ENCODE results near the gene CDIP1. TPM values are rescaled to one million over a fixed set of nuclear protein-coding genes. Genes with fewer than 3 reads are reported as not detected.

Gene CDIP1
- total and polyA plus RNA-seq, 2 of the 8 experiments (the other 6 are each of a cell fraction or from before 2014, with no cell fraction given): 56.6 to 76.3 TPM

- H3K4me1 ChIP-seq (replicated peaks in 1 of 4; ENCODE audit: control insufficient read depth in 3 of 4, insufficient read depth in 4 of 4, low read length in 3 of 4): peaks cover 0 to 5% (median 2%) of the 10 kb centered on the region in 4 experiments; a peak in 6 of 7 replicates
- no peak overlapping the region for H2AK5ac ChIP-seq (ENCODE audit: low read depth, low read length)
- no peak overlapping the region for H2BK15ac ChIP-seq (ENCODE audit: low read length)
- ChIA-PET CTCF (ENCODE audit: partially characterized antibody) (interaction anchor here (1.0 to 35.4 kb wide), 16 partner anchors 10 to 445 kb away, joined by 3 to 968 read pairs (median 4); partner anchors contain the start of genes C16orf96, CDIP1, HMOX2 and MGRN1), POLR2A (ENCODE audit: partially characterized antibody) (interaction anchor here (1.2 to 1.8 kb wide), 4 partner anchors 10 to 102 kb away, joined by 3 to 5 read pairs (median 4); partner anchors contain the start of gene CDIP1)
- no peak overlapping the region for H3K56ac ChIP-seq (replicated peaks; ENCODE audit: insufficient read length, low read depth, low read length)
- no peak overlapping the region for H3K9ac ChIP-seq (replicated peaks in 1 of 4; ENCODE audit: extremely low read depth in 1 of 4, low read depth in 3 of 4, low read length in 3 of 4)
- no peak overlapping the region for H3K4me3 ChIP-seq (ENCODE audit: extremely low read depth in 1 of 4, insufficient read depth in 2 of 4, low read depth in 3 of 4, low read length in 4 of 4)
- H3K9me3 ChIP-seq (ENCODE audit: insufficient read depth in 2 of 2, low read depth in 1 of 2, low read length in 1 of 2): no peaks in the 10 kb centered on the region
- no peak overlapping the region for H3K23ac ChIP-seq (ENCODE audit: insufficient read length)
- no peaks in the 10 kb centered on the region for H3K27me3 ChIP-seq (replicated peaks in 1 of 4; ENCODE audit: control insufficient read depth in 3 of 4, extremely low read depth in 1 of 4, insufficient read depth in 3 of 4, low read length in 3 of 4)
- H3K4ac ChIP-seq (replicated peaks; ENCODE audit: insufficient read length, low read depth, low read length): no peak overlapping the region
- 0 out of 2 replicates have a peak overlapping the region, but pooled peaks have one; percentile 35 for H2BK12ac ChIP-seq (ENCODE audit: low read depth, low read length)
- no peaks in the 10 kb centered on the region for H3K23me2 ChIP-seq (ENCODE audit: low read depth, low read length)
- H3K18ac ChIP-seq (ENCODE audit: extremely low read depth, low read length): no peak overlapping the region
- WGBS, 2 experiments (ENCODE audit: extremely low coverage in 1 of 2, insufficient coverage in 1 of 2, insufficient read length in 1 of 2, insufficient replicate concordance in 2 of 2, low coverage in 1 of 2, low lambda C conversion rate in 2 of 2, missing lambda C conversion rate in 1 of 2): 86% methylated on average over 14 of the region's 14 CpGs; no CpG with 5 or more reads in 1 of the 2 experiments
- peaks cover 6 to 19% of the 10 kb centered on the region in 2 experiments for H4K20me1 ChIP-seq (replicated peaks in 1 of 2; ENCODE audit: control insufficient read depth in 1 of 2, insufficient read depth in 2 of 2, low read length in 2 of 2)
- no peak overlapping the region for H4K5ac ChIP-seq (ENCODE audit: insufficient read length, low read depth, low read length)
- no peak overlapping the region for H4K8ac ChIP-seq (ENCODE audit: extremely low read depth, insufficient read depth, low read length)
- H3K36me3 ChIP-seq (ENCODE audit: control insufficient read depth in 2 of 4, insufficient read depth in 4 of 4, low read length in 3 of 4): peaks cover 10 to 20% (median 16%) of the 10 kb centered on the region in 4 experiments; a peak in 6 of 8 replicates
- no peak overlapping the region for H4K91ac ChIP-seq (replicated peaks; ENCODE audit: insufficient read length, low read length)
- TF ChIP-seq YY1 (IDR thresholded peaks at IDR 0.05; ENCODE audit: low read depth, low read length) (no peak), CTCF (IDR thresholded peaks at IDR 0.05; ENCODE audit: control extremely low read depth in 1 of 3, insufficient read depth in 1 of 3, low read depth in 1 of 3, low read length in 3 of 3) (no peak), SUZ12 (IDR thresholded peaks at IDR 0.05; ENCODE audit: low read length) (no peak), NRF1 (IDR thresholded peaks at IDR 0.05; ENCODE audit: low read depth, low read length) (no peak), POLR2A (IDR thresholded peaks at IDR 0.05; ENCODE audit: control extremely low read depth in 1 of 2, low read depth in 2 of 2, low read length in 2 of 2) (0 out of 3 replicates have a peak, but pooled peaks of 1 of the 2 experiments have one; percentile 37), TCF12 (IDR thresholded peaks at IDR 0.05; ENCODE audit: low read depth, low read length) (no peak), RFX5 (IDR thresholded peaks at IDR 0.05; ENCODE audit: borderline replicate concordance, low read depth, low read length) (no peak), TAF7 (optimal IDR thresholded peaks at IDR 0.05; ENCODE audit: borderline replicate concordance, low read depth, low read length) (no peak)
- no peak overlapping the region for H3K27ac ChIP-seq (ENCODE audit: low read depth, low read length)
- no peak overlapping the region for H2AFZ ChIP-seq (ENCODE audit: low read length)
- no peak overlapping the region for H2BK120ac ChIP-seq (replicated peaks; ENCODE audit: low read depth, low read length)
- no peaks in the 10 kb centered on the region; the same call in 1 of the 2 replicates for H3K79me1 ChIP-seq (ENCODE audit: low read depth, low read length)
- H3K14ac ChIP-seq (ENCODE audit: insufficient read length): no peak overlapping the region
- peaks cover 0 to 4% of the 10 kb centered on the region in 2 experiments; a peak in 1 of 4 replicates for H3K79me2 ChIP-seq (ENCODE audit: control insufficient read depth in 1 of 2, insufficient read depth in 2 of 2, low read length in 2 of 2)
- H2BK5ac ChIP-seq (ENCODE audit: low read depth, low read length): no peak overlapping the region
- H2BK20ac ChIP-seq (ENCODE audit: low read length): no peak overlapping the region
- H3K4me2 ChIP-seq (ENCODE audit: insufficient read depth in 1 of 2, low read depth in 2 of 2, low read length in 2 of 2): no peak overlapping the region
- FAIRE-seq (no peak), DNase-seq (ENCODE audit: low read depth in 1 of 2, low spot score in 2 of 2) (no peak)
These were observed 27.7 kb downstream of the CDIP1 start for GRCh38 chr16:4510747-4511426.

All from H1 (cell line).